ENCODE results near the gene NRIP3.

NRIP3 gene

DNA sequence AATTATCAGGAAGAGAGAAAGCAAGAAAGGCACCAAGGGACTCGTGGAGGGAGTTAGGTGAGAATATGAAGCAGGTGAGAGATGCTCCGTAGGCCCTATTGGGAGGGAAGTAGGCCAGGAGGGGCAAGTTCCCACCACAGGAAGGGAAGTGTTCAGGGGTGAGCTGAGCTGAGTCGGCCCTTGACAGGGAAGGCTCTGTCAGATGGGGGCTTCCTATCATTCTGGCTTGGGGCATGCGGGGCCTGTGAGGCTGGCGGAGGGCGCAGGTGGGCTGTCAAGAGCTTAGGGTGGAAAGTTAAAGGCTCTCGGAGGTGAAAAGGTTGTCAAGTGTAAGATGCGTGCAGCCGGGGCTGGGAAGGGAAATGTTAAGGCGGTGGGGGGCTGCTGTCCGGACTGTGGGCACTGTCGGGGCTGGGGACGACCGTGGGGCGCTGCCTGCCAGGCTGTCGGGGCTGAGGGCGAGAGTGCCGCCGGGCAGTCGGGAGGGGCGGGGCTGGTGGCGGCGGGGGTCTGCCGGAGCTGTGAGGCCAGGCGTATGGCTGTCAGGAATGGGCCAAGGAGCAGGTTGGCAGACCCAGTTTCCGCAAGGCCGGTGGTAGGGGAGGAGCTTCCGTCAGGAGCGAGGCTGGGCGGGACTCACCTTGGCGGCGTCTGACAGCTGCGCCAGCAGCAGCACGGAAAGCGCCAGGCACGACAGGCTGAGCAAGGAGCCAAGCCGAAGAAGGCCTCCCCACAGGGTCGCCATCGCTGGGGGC, 40.1 kb downstream of the NRIP3 start:
- Histone ChIP-seq H3K4me3 (ENCODE audit: low read length) (peak overlapping the region; percentile 83), H3K27ac (ENCODE audit: low read length) (peak overlapping the region; percentile 63), H4K20me1 (ENCODE audit: insufficient read depth, low read length) (no peaks in the 10 kb centered on the region), H3K4me2 (ENCODE audit: low read length) (peak overlapping the region; percentile 92), H3K36me3 (replicated peaks; ENCODE audit: low read depth, low read length) (no peaks in the 10 kb centered on the region), H3K9me3 (ENCODE audit: insufficient read depth, low read length) (no peaks in the 10 kb centered on the region), H3K27me3 (ENCODE audit: low read depth, low read length) (no peaks in the 10 kb centered on the region), H3K9ac (ENCODE audit: low read length) (peak overlapping the region; percentile 85), H3K79me2 (ENCODE audit: low read length) (peaks cover 46% of the 10 kb centered on the region), H2AFZ (ENCODE audit: low read depth, low read length) (peak overlapping the region; percentile 71), H3K4me1 (ENCODE audit: low read length) (peaks cover 22% of the 10 kb centered on the region)
- no peak for TF ChIP-seq EZH2phosphoT487 (IDR thresholded peaks at IDR 0.05; ENCODE audit: low read depth)
- no peak for TF ChIP-seq CTCF (IDR thresholded peaks at IDR 0.05; ENCODE audit: low read depth, low read length)

DNA sequence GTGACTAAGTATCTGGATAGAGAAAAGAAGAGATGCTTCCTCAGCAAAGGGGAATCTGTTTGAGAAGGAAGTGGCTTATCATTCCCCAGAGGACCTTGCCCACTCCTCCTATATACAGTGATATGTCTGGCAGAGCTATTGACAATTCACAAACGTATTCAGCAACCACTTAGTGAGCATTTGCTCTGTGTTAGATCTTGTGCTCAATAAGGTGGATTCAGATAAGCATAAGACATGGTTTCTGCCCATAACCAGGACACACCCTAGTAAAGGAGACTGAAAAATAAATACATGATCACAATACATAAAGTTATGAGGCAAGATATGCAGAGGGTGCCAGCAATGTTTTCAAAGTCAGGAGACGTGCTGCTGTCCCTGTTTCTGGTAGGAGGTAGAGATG, 41.0 kb downstream of the NRIP3 start:
- no peaks in the 10 kb centered on the region for H4K20me1 ChIP-seq (ENCODE audit: insufficient read depth, low read length)
- peak overlapping the region; percentile 83 for H3K4me3 ChIP-seq (ENCODE audit: low read length)
- H3K27me3 ChIP-seq (ENCODE audit: low read depth, low read length) = no peaks in the 10 kb centered on the region
- H3K9ac ChIP-seq (ENCODE audit: low read length) = no peak overlapping the region
- H3K9me3 ChIP-seq (ENCODE audit: insufficient read depth, low read length) = no peaks in the 10 kb centered on the region
- no peaks in the 10 kb centered on the region for H3K36me3 ChIP-seq (replicated peaks; ENCODE audit: low read depth, low read length)
- H3K4me2 ChIP-seq (ENCODE audit: low read length) = peak overlapping the region; percentile 92
- no peak overlapping the region for H3K27ac ChIP-seq (ENCODE audit: low read length)
- no peak overlapping the region for H2AFZ ChIP-seq (ENCODE audit: low read depth, low read length)
- TF ChIP-seq CTCF (IDR thresholded peaks at IDR 0.05; ENCODE audit: low read depth, low read length) = no peak
- peaks cover 46% of the 10 kb centered on the region for H3K79me2 ChIP-seq (ENCODE audit: low read length)
- H3K4me1 ChIP-seq (ENCODE audit: low read length) = peaks cover 22% of the 10 kb centered on the region

GRCh38 chr11:8961401-8961800, 42.4 kb downstream of the NRIP3 start:
- Histone ChIP-seq H3K4me1 (ENCODE audit: low read length) (peaks cover 22% of the 10 kb centered on the region), H3K4me3 (ENCODE audit: low read length) (no peak overlapping the region), H2AFZ (ENCODE audit: low read depth, low read length) (no peak overlapping the region), H3K36me3 (replicated peaks; ENCODE audit: low read depth, low read length) (no peaks in the 10 kb centered on the region), H4K20me1 (ENCODE audit: insufficient read depth, low read length) (no peaks in the 10 kb centered on the region), H3K79me2 (ENCODE audit: low read length) (peaks cover 46% of the 10 kb centered on the region), H3K9ac (ENCODE audit: low read length) (no peak overlapping the region), H3K27me3 (ENCODE audit: low read depth, low read length) (no peaks in the 10 kb centered on the region), H3K9me3 (ENCODE audit: insufficient read depth, low read length) (no peaks in the 10 kb centered on the region), H3K4me2 (ENCODE audit: low read length) (no peak overlapping the region), H3K27ac (ENCODE audit: low read length) (no peak overlapping the region)
- TF ChIP-seq EZH2phosphoT487 (IDR thresholded peaks at IDR 0.05; ENCODE audit: low read depth) (no peak), CTCF (IDR thresholded peaks at IDR 0.05; ENCODE audit: low read depth, low read length) (no peak)

DNA sequence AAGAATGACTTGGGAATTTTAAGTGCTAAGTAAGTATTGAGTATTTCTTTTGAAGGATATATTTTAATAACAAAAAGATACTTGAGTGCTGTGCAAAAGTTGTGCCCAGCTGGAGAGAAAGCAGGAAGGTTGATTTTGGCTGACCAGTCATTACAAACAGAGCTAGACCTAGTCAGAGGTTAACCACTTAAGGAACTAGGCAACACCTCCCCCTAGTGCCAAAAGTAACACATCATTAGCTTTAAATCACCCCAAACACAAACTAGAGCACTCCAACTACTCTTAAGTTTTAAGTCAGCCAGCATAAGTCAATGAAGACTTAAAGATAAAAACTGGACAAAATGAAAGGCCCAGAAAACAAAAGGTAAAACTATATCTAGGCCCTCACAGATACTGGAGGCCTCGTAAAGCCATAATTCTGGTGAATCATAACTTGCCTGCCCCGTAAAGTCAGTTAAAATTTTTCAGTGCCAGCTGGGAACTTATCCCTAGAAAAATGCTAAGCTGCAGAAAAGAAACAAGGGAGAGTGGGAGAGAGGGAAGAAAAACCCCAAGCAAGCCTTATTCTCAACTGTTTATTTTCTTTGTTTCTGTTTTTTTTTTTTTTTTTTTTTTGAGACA, 44.1 kb downstream of the NRIP3 start:
- no peaks in the 10 kb centered on the region for H3K36me3 ChIP-seq (replicated peaks; ENCODE audit: low read depth, low read length)
- 0 out of 2 replicates have a peak overlapping the region, but pooled peaks have one; percentile 29 for H3K4me2 ChIP-seq (ENCODE audit: low read length)
- no peak overlapping the region for H3K4me3 ChIP-seq (ENCODE audit: low read length)
- no peak overlapping the region for H2AFZ ChIP-seq (ENCODE audit: low read depth, low read length)
- H3K9me3 ChIP-seq (ENCODE audit: insufficient read depth, low read length) = no peaks in the 10 kb centered on the region
- peaks cover 40% of the 10 kb centered on the region for H3K79me2 ChIP-seq (ENCODE audit: low read length)
- TF ChIP-seq CTCF (IDR thresholded peaks at IDR 0.05; ENCODE audit: low read depth, low read length) (peak; percentile 73), EZH2phosphoT487 (IDR thresholded peaks at IDR 0.05; ENCODE audit: low read depth) (no peak)
- no peaks in the 10 kb centered on the region for H3K27me3 ChIP-seq (ENCODE audit: low read depth, low read length)
- H3K4me1 ChIP-seq (ENCODE audit: low read length) = peaks cover 22% of the 10 kb centered on the region
- H3K9ac ChIP-seq (ENCODE audit: low read length) = no peak overlapping the region
- H4K20me1 ChIP-seq (ENCODE audit: insufficient read depth, low read length) = no peaks in the 10 kb centered on the region
- no peak overlapping the region for H3K27ac ChIP-seq (ENCODE audit: low read length)

Measured in OCI-LY3 (cell line).